ENCODE measurements around the gene WDR72.

GRCh38 chr15:53627279-53627678, 132.2 kb downstream of the WDR72 start:
- TF ChIP-seq, protein P1, sequence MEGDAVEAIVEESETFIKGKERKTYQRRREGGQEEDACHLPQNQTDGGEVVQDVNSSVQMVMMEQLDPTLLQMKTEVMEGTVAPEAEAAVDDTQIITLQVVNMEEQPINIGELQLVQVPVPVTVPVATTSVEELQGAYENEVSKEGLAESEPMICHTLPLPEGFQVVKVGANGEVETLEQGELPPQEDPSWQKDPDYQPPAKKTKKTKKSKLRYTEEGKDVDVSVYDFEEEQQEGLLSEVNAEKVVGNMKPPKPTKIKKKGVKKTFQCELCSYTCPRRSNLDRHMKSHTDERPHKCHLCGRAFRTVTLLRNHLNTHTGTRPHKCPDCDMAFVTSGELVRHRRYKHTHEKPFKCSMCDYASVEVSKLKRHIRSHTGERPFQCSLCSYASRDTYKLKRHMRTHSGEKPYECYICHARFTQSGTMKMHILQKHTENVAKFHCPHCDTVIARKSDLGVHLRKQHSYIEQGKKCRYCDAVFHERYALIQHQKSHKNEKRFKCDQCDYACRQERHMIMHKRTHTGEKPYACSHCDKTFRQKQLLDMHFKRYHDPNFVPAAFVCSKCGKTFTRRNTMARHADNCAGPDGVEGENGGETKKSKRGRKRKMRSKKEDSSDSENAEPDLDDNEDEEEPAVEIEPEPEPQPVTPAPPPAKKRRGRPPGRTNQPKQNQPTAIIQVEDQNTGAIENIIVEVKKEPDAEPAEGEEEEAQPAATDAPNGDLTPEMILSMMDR (IDR thresholded peaks at IDR 0.05; ENCODE audit: low read depth, low read length), result no peak
- TF ChIP-seq POLR2A (IDR thresholded peaks at IDR 0.05; ENCODE audit: extremely low read depth, insufficient read length), result no peak
- TF ChIP-seq MAX (IDR thresholded peaks at IDR 0.05; ENCODE audit: low read depth, low read length), result no peak
- TF ChIP-seq MYC (IDR thresholded peaks at IDR 0.05; ENCODE audit: low read depth, low read length), result no peak

Measured in NB4 (cell line).